CD4-positive, alpha-beta T cell (primary cell): ENCODE results near the gene SUMF1. TPM values are rescaled to one million over a fixed set of nuclear protein-coding genes. Genes with fewer than 3 reads are reported as not detected.

Experiments used
- ATAC-seq: fragments of 200-7000 bp; cut with Tn5 transposase; one replicate; pipeline ENCODE4 v1.10.0; 2022; ENCODE audit warnings: mild to moderate bottlenecking; ENCODE audit not compliant: poor library complexity
- CTCF ChIA-PET: fragments of 350-600 bp; sonication (Branson Sonifier 250); formaldehyde crosslinking; loops from one replicate; lab custom pipeline; 2021; ENCODE audit warnings: antibody characterized with exemption, inconsistent platforms; lab: Charles Lee
- POLR2A ChIA-PET: fragments of 350-600 bp; sonication (Branson Sonifier 250); formaldehyde crosslinking; loops from one replicate; lab custom pipeline; 2021; ENCODE audit warnings: antibody characterized with exemption, inconsistent platforms; lab: Charles Lee
- DNase-seq, 14 experiments: peaks; one replicate each; pipeline ENCODE4 v3.0.0-alpha.2; 2013 to 2020; ENCODE audit warnings: mixed read lengths in 2 of 14
- H3K27ac ChIP-seq, 2 donors: one replicate each; pipeline versions ENCODE4 v1.5.1 to v1.7.0; 2013; ENCODE audit warnings: low read length in 2 of 2, low read depth in 1 of 2, mild to moderate bottlenecking in 1 of 2
- H3K27me3 ChIP-seq, 2 experiments: 1 replicate in 1 of 2; 2 replicates in 1 of 2; pipeline versions ENCODE4 v1.6.1 to v1.7.0; 2013; ENCODE audit warnings: low read length in 2 of 2, control low read depth in 1 of 2, mild to moderate bottlenecking in 1 of 2, moderate library complexity in 1 of 2; ENCODE audit not compliant: insufficient read depth in 2 of 2, control insufficient read depth in 1 of 2
- H3K36me3 ChIP-seq: one replicate; pipeline ENCODE4 v1.6.1; 2013; ENCODE audit warnings: low read length, control low read depth; ENCODE audit not compliant: insufficient read depth
- H3K4me1 ChIP-seq: one replicate; pipeline ENCODE4 v1.6.1; 2013; ENCODE audit warnings: low read length, control low read depth; ENCODE audit not compliant: insufficient read depth
- H3K4me3 ChIP-seq: one replicate; pipeline ENCODE4 v1.5.1; 2013; ENCODE audit warnings: mild to moderate bottlenecking, low read length, moderate library complexity
- H3K9me3 ChIP-seq, 2 experiments: 1 replicate in 1 of 2; 2 replicates in 1 of 2; pipeline versions ENCODE4 v1.6.1 to v1.7.0; 2013; ENCODE audit warnings: low read length in 2 of 2, mild to moderate bottlenecking in 2 of 2, control low read depth in 1 of 2, moderate library complexity in 1 of 2; ENCODE audit not compliant: control insufficient read depth in 1 of 2, insufficient read depth in 1 of 2
- H3K27ac Mint-ChIP-seq: one replicate; pipeline ENCODE4 v1.8.0; 2020; ENCODE audit warnings: mixed read lengths
- H3K27me3 Mint-ChIP-seq: one replicate; pipeline ENCODE4 v1.8.0; 2021; ENCODE audit warnings: mixed read lengths
- H3K36me3 Mint-ChIP-seq: one replicate; pipeline ENCODE4 v1.8.0; 2021; ENCODE audit warnings: low read depth, mixed read lengths
- H3K4me1 Mint-ChIP-seq: one replicate; pipeline ENCODE4 v1.8.0; 2021; ENCODE audit warnings: low read depth, mixed read lengths
- H3K4me3 Mint-ChIP-seq: one replicate; pipeline ENCODE4 v1.8.0; 2020; ENCODE audit warnings: mild to moderate bottlenecking, mixed read lengths
- H3K9me3 Mint-ChIP-seq: one replicate; pipeline ENCODE4 v1.8.0; 2020; ENCODE audit warnings: mixed read lengths
- intact Hi-C, 2 experiments: fragments of 100-400 bp; cut with DNase I in 1 of 2; cut with micrococcal nuclease in 1 of 2; formaldehyde crosslinking; loops; one replicate each; pipeline versions ENCODE4 v1.15.1 to v1.9.0; 2023 to 2025; cut with DNase I, micrococcal nuclease
- total RNA-seq, 174 experiments: library from RNA in 2 of 174; stranded (reverse) in 2 of 174; gene quantifications; one replicate each; pipeline ENCODE4 v1.2.3 and lab custom pipeline; 2021 to 2026
- TF ChIP-seq, protein P1 (sequence below): fragments of 200-600 bp; IDR thresholded peaks from one replicate; pipeline ENCODE4 v1.8.0; 2022; ENCODE audit warnings: antibody characterized with exemption, mild to moderate bottlenecking

Gene SUMF1
- total RNA-seq, 2 experiments from 2014 or later = 7.0 to 8.1 TPM

DNA sequence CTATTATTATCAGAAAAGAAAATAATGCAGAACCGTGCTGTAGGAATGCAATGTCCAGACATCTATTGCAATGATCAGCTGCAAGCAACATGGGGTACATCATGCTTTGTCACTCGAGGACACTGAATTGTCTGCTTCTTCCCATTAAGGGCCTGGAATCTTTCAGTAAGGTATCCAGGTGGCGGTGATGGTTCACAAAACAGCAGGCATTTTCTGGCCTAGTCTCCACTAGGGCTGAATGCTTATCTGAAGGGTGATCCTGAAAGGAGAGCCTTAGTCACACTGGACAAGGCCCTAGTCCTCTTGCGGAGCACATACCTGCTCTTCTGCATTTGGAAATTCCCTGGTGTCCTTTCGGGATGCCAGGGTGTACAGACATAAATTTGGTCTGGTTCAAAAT lies 47.3 kb upstream of the SUMF1 start:
- CTCF ChIA-PET = interaction anchor here (1.0 kb wide), 1 partner anchor 119 kb away, joined by 3 read pairs; no protein-coding TSS in a partner anchor
- H3K36me3 ChIP-seq = no peaks in the 10 kb centered on the region
- no peak overlapping the region for H3K4me3 ChIP-seq
- DNase-seq = no peak
- Mint-ChIP-seq H3K9me3 (no peaks in the 10 kb centered on the region), H3K36me3 (peaks cover 8% of the 10 kb centered on the region), H3K27ac (no peak overlapping the region), H3K4me1 (peaks cover 71% of the 10 kb centered on the region), H3K4me3 (no peak overlapping the region), H3K27me3 (no peaks in the 10 kb centered on the region)
- no peak for ATAC-seq
- POLR2A ChIA-PET = interaction anchor here (1.9 to 6.7 kb wide), 2 partner anchors 10 to 20 kb away, joined by 6 to 127 read pairs; partner anchors contain the start of gene ITPR1
- no peaks in the 10 kb centered on the region for H3K9me3 ChIP-seq
- intact Hi-C loops = no loop called here
- no peaks in the 10 kb centered on the region for H3K27me3 ChIP-seq
- TF ChIP-seq, protein P1, sequence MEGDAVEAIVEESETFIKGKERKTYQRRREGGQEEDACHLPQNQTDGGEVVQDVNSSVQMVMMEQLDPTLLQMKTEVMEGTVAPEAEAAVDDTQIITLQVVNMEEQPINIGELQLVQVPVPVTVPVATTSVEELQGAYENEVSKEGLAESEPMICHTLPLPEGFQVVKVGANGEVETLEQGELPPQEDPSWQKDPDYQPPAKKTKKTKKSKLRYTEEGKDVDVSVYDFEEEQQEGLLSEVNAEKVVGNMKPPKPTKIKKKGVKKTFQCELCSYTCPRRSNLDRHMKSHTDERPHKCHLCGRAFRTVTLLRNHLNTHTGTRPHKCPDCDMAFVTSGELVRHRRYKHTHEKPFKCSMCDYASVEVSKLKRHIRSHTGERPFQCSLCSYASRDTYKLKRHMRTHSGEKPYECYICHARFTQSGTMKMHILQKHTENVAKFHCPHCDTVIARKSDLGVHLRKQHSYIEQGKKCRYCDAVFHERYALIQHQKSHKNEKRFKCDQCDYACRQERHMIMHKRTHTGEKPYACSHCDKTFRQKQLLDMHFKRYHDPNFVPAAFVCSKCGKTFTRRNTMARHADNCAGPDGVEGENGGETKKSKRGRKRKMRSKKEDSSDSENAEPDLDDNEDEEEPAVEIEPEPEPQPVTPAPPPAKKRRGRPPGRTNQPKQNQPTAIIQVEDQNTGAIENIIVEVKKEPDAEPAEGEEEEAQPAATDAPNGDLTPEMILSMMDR = no peak
- peaks cover 26% of the 10 kb centered on the region for H3K4me1 ChIP-seq
- H3K27ac ChIP-seq = no peak overlapping the region

- no peak overlapping the region for H3K27ac Mint-ChIP-seq
- peaks cover 8% of the 10 kb centered on the region for H3K36me3 Mint-ChIP-seq
- no peak overlapping the region for H3K4me3 Mint-ChIP-seq
- H3K27ac ChIP-seq = no peak overlapping the region
- H3K4me1 ChIP-seq = peaks cover 14% of the 10 kb centered on the region
- H3K27me3 Mint-ChIP-seq = no peaks in the 10 kb centered on the region
- no peak for ATAC-seq
- POLR2A ChIA-PET = interaction anchor here (2.4 kb wide), 1 partner anchor 20 kb away, joined by 13 read pairs; the partner anchor contains the start of gene ITPR1
- H3K4me3 ChIP-seq = no peak overlapping the region
- no peaks in the 10 kb centered on the region for H3K9me3 Mint-ChIP-seq
- H3K9me3 ChIP-seq = no peaks in the 10 kb centered on the region
- TF ChIP-seq, protein P1 = no peak
- H3K27me3 ChIP-seq = no peaks in the 10 kb centered on the region
- H3K4me1 Mint-ChIP-seq = peaks cover 59% of the 10 kb centered on the region
- intact Hi-C loops = no loop called here
- no peak for DNase-seq
- H3K36me3 ChIP-seq = no peaks in the 10 kb centered on the region
- CTCF ChIA-PET = interaction anchor here (1.0 to 1.6 kb wide), 3 partner anchors 18 to 121 kb away, joined by 3 to 4 read pairs (median 3); no protein-coding TSS in a partner anchor
These were observed 46.0 kb upstream of the SUMF1 start for GRCh38 chr3:4512895-4513616.

- ATAC-seq (no peak), DNase-seq (no peak)
- H3K4me1 Mint-ChIP-seq = peaks cover 57% of the 10 kb centered on the region
- H3K9me3 Mint-ChIP-seq = no peaks in the 10 kb centered on the region
- CTCF ChIA-PET = interaction anchor here (1.6 kb wide), 1 partner anchor 16 kb away, joined by 4 read pairs; no protein-coding TSS in a partner anchor
- no peak overlapping the region for H3K4me3 Mint-ChIP-seq
- H3K36me3 Mint-ChIP-seq = peaks cover 12% of the 10 kb centered on the region
- Histone ChIP-seq H3K9me3 (no peaks in the 10 kb centered on the region), H3K27ac (no peak overlapping the region), H3K27me3 (no peaks in the 10 kb centered on the region), H3K4me3 (no peak overlapping the region), H3K4me1 (peaks cover 8% of the 10 kb centered on the region), H3K36me3 (no peaks in the 10 kb centered on the region)
- TF ChIP-seq, protein P1 = no peak
- H3K27me3 Mint-ChIP-seq = no peaks in the 10 kb centered on the region
- no peak overlapping the region for H3K27ac Mint-ChIP-seq
- POLR2A ChIA-PET = interaction anchor here (2.4 kb wide), 1 partner anchor 18 kb away, joined by 13 read pairs; the partner anchor contains the start of gene ITPR1
- intact Hi-C loops = no loop called here
These were observed 44.6 kb upstream of the SUMF1 start for GRCh38 chr3:4511491-4512262.
